GM06990 (cell line): ENCODE data around the gene ARSG.
"Not testable (repeated sequence)": the region's sequence is repeated elsewhere in the genome, so short reads cannot be mapped to it uniquely, and the experiment has no call there.

Experiments used
- DNase-seq: peaks from one replicate; pipeline ENCODE4 v3.0.0-alpha.2; 2011; ENCODE audit not compliant: insufficient read length; ENCODE audit errors: extremely low read depth
- H3K27me3 ChIP-seq: replicated peaks from 2 replicates; pipeline ENCODE4 v1.6.0; 2011; ENCODE audit warnings: low read length; ENCODE audit not compliant: control insufficient read depth, insufficient read depth
- H3K36me3 ChIP-seq: 2 replicates; pipeline ENCODE4 v1.5.1; 2011; ENCODE audit warnings: low read length; ENCODE audit not compliant: control insufficient read depth, insufficient read depth
- H3K4me3 ChIP-seq: replicated peaks from 2 replicates; pipeline ENCODE4 v1.5.1; 2011; ENCODE audit warnings: low read depth, mild to moderate bottlenecking, control low read depth, low read length
- TF ChIP-seq, protein P1 (sequence below): IDR thresholded peaks from 2 replicates; pipeline ENCODE4 v1.5.1; 2011; ENCODE audit warnings: low read length, control low read depth, mild to moderate bottlenecking, inconsistent platforms; ENCODE audit not compliant: insufficient read depth, poor library complexity, severe bottlenecking

The ARSG gene

GRCh38 chr17:68353111-68353521 lies 61.8 kb downstream of the ARSG start:
- Histone ChIP-seq H3K36me3 (no peaks in the 10 kb centered on the region; the same call in 1 of the 2 replicates), H3K27me3 (no peaks in the 10 kb centered on the region), H3K4me3 (no peak overlapping the region)
- no peak for DNase-seq
- TF ChIP-seq, protein P1, sequence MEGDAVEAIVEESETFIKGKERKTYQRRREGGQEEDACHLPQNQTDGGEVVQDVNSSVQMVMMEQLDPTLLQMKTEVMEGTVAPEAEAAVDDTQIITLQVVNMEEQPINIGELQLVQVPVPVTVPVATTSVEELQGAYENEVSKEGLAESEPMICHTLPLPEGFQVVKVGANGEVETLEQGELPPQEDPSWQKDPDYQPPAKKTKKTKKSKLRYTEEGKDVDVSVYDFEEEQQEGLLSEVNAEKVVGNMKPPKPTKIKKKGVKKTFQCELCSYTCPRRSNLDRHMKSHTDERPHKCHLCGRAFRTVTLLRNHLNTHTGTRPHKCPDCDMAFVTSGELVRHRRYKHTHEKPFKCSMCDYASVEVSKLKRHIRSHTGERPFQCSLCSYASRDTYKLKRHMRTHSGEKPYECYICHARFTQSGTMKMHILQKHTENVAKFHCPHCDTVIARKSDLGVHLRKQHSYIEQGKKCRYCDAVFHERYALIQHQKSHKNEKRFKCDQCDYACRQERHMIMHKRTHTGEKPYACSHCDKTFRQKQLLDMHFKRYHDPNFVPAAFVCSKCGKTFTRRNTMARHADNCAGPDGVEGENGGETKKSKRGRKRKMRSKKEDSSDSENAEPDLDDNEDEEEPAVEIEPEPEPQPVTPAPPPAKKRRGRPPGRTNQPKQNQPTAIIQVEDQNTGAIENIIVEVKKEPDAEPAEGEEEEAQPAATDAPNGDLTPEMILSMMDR, result no peak

- H3K36me3 ChIP-seq, DNase-seq, H3K4me3 ChIP-seq, H3K27me3 ChIP-seq: not testable (repeated sequence)
Observed at GRCh38 chr17:68354311-68354710, 63.0 kb downstream of the ARSG start.

- not testable (repeated sequence) for H3K36me3 ChIP-seq, DNase-seq, H3K27me3 ChIP-seq, H3K4me3 ChIP-seq
Observed at GRCh38 chr17:68355108-68355507, 63.8 kb downstream of the ARSG start.

- Histone ChIP-seq H3K36me3 (no peaks in the 10 kb centered on the region; the same call in 1 of the 2 replicates), H3K27me3 (no peaks in the 10 kb centered on the region), H3K4me3 (peak overlapping the region; percentile 38)
- peak; percentile 31 for DNase-seq
- TF ChIP-seq, protein P1, result no peak
Observed at GRCh38 chr17:68356520-68356919, 65.2 kb downstream of the ARSG start.

GRCh38 chr17:68356949-68357455 lies 65.7 kb downstream of the ARSG start:
- H3K36me3 ChIP-seq, result no peaks in the 10 kb centered on the region
- no peak for DNase-seq
- H3K27me3 ChIP-seq, result no peaks in the 10 kb centered on the region
- TF ChIP-seq, protein P1, result no peak
- peak overlapping the region; percentile 38 for H3K4me3 ChIP-seq

DNA sequence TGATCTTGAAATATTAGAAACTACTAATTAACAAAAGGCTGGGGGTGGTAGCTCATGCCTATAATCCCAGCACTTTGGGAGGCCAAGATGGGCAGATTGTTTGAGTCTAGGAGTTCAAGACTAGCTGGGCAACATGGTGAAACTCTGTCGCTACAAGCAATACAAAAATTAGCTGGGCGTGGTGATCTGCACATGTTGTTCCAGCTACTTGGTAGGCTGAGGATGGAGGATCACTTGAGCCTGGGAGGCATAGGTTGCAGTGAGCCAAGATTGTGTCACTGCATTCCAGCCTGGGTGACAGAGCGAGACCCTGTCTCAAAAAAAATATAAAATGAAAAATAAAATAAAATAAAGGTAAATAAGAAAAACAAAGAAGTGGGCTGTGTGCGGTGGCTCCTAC lies 66.6 kb downstream of the ARSG start:
- TF ChIP-seq, protein P1, result no peak
- Histone ChIP-seq H3K4me3 (no peak overlapping the region), H3K36me3 (no peaks in the 10 kb centered on the region), H3K27me3 (no peaks in the 10 kb centered on the region)
- DNase-seq, result no peak

DNA sequence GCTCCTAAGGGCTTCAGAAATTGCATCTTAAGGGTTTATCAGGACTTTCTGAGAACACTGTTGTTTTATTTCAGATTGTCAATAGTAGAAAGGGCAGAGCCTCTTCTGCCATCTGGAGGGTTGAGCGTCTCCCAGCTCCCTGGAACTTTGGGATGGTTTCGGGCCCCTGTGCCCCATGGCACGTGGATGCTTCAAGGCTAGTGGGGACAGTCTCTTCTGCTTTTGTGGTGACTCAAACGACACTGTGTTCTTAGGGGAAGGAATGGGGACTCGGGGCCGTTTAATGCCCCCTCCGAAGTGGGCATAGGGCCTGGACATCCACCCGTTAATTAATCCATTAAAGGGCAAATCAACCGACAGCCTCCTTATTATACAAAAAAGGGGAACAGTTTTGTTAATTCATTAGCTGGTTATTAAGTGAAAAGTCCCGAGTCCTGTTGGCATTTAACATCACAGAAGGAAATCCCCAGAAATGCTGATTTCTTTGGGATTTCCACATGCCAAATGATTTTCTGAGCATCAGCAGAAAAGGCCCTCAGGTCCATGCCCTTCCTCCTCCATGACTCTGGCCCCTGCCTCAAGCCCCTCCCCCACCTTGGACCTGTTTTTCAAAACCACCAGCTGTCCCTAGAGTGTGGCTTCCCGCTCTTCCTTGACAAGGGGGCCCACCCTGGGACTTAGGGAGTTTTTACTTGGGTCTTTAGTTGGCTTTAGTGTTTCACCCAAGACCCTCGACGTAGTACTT lies 68.7 kb downstream of the ARSG start:
- TF ChIP-seq, protein P1, result no peak
- Histone ChIP-seq H3K4me3 (no peak overlapping the region), H3K27me3 (no peaks in the 10 kb centered on the region), H3K36me3 (no peaks in the 10 kb centered on the region)
- DNase-seq, result no peak
